Upper lobe of left lung (tissue), 6 donors: ENCODE measurements around the gene MAP2K7. TPM values are rescaled to one million over a fixed set of nuclear protein-coding genes. Genes with fewer than 3 reads are reported as not detected.

Source experiments
- ATAC-seq, 2 donors: fragments of 200-7000 bp; cut with Tn5 transposase; one replicate each; pipeline ENCODE4 v1.9.1; 2022; ENCODE audit warnings: mild to moderate bottlenecking in 2 of 2, moderate library complexity in 2 of 2; ENCODE audit not compliant: low FRiP score in 2 of 2
- DNase-seq, 2 donors: peaks; one replicate each; pipeline ENCODE4 v3.0.0-alpha.2; 2019 to 2020
- H3K27ac ChIP-seq, 4 donors: fragments of 200-600 bp; sonication (generic); one replicate each; pipeline ENCODE4 v1.5.1; 2016 to 2019
- H3K27me3 ChIP-seq, 4 donors: fragments of 200-600 bp; sonication (generic); one replicate each; pipeline ENCODE4 v1.5.1; 2017 to 2019
- H3K36me3 ChIP-seq, 4 donors: fragments of 200-600 bp; sonication (generic); one replicate each; pipeline ENCODE4 v1.5.1; 2016 to 2019
- H3K4me1 ChIP-seq, 4 donors: fragments of 200-600 bp; sonication (generic); one replicate each; pipeline ENCODE4 v1.5.1; 2018 to 2019
- H3K4me3 ChIP-seq, 4 donors: fragments of 200-600 bp; sonication (generic); one replicate each; pipeline ENCODE4 v1.5.1; 2017 to 2019; ENCODE audit warnings: mild to moderate bottlenecking in 2 of 4, moderate library complexity in 1 of 4
- H3K9me3 ChIP-seq, 4 donors: fragments of 200-600 bp; sonication (generic); one replicate each; pipeline ENCODE4 v1.5.1; 2018 to 2019
- EP300 ChIP-seq, 4 donors: sonication (generic); formaldehyde crosslinking; IDR thresholded peaks; one replicate each; pipeline ENCODE4 v1.5.1; 2017; ENCODE audit warnings: antibody characterized with exemption in 4 of 4, control low read depth in 2 of 4
- POLR2A ChIP-seq, 4 donors: fragments of 450-650 bp; IDR thresholded peaks; one replicate each; pipeline ENCODE4 v1.5.1; 2016 to 2017; ENCODE audit warnings: antibody characterized with exemption in 4 of 4, mild to moderate bottlenecking in 2 of 4
- POLR2AphosphoS5 ChIP-seq, 2 donors: sonication (generic); formaldehyde crosslinking; IDR thresholded peaks; one replicate each; pipeline ENCODE4 v1.5.1; 2017; ENCODE audit warnings: antibody characterized with exemption in 2 of 2
- WGBS, 2 donors: methylation state at CpG; one replicate each; pipeline ENCODE4 v1.1.5; 2017 to 2018; 5-methylcytosine and 5-hydroxymethylcytosine counted together
- total RNA-seq, 6 donors: library from RNA; depleted of rRNA in 4 of 6; stranded (reverse); fragments of >200 nt in 4 of 6; gene quantifications; one replicate each; pipeline versions ENCODE4 v1.1.0 to v1.2.1, GENCODE V29; 2016 to 2021
- TF ChIP-seq, protein P1 (sequence below), 6 experiments: fragments of 450-650 bp in 4 of 6; fragments of 200-600 bp in 2 of 6; sonication (generic) in 2 of 6; IDR thresholded peaks; one replicate each; pipeline ENCODE4 v1.5.1; 2016 to 2019; ENCODE audit warnings: antibody characterized with exemption in 6 of 6
- donor health status: DM: no; HTN: no; CAD: no; lungs with moderate emphysema.
- donor health status: DM: no; HTN: yes; CAD: no; lungs with severe emphysema.

Gene MAP2K7
- total RNA-seq, 6 donors from 2014 or later, result 21.1 to 61.8 (median 33.0) TPM

DNA sequence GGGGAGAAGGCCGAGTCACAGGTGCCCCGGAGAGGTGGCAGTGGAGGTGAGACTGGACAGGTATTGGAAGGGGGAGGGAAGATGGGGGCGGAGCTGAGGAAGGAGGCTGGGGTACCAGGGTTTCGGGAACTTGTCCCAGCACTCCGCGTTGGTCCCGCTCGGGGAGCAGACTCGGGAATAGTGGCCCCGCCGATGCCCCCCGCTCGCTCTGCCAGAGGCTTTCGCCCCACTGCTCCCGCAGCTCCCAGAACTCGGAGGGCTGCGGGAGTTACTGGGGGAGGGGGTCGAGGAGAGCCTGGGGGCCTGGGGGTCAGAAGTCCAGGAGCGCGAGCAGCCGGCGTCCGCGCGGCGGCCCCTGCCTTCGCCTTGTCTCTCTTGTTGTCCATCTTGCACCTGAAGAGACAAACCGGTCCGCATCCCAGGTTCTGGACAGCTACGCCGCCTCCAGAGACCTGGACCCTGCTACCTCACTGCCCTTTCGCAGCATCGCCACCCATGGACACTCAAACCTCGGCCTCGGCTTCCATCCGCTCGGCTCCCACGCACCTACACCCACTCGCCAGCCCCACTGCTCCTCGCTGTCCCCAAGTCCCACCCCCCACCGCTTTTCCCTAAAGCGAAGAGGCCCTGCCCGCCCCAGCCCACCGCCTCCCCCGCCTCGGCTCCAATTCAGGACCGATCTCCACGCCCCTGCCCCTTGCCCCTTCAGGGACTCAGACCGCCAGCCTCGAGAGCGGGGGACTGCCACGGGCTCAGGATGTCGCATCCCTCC is 30.2 kb upstream of the MAP2K7 start:
- no peak for ATAC-seq
- Histone ChIP-seq H3K9me3 (no peaks in the 10 kb centered on the region), H3K27me3 (peaks cover 0 to 30% (median 13%) of the 10 kb centered on the region in 4 donors), H3K36me3 (no peaks in the 10 kb centered on the region), H3K27ac (no peak overlapping the region), H3K4me1 (peaks cover 43 to 60% (median 45%) of the 10 kb centered on the region in 4 donors), H3K4me3 (peak overlapping the region; percentile 2 to 54 (median 52))
- 32 to 37% methylated on average over 20 to 46 of the region's 53 CpGs for WGBS, 2 donors
- DNase-seq, result peak in 1 of 2 donors; percentile 78
- TF ChIP-seq EP300 (IDR thresholded peaks at IDR 0.05) (no peak), POLR2A (IDR thresholded peaks at IDR 0.05) (no peak), POLR2AphosphoS5 (IDR thresholded peaks at IDR 0.05) (no peak)
- TF ChIP-seq, protein P1, sequence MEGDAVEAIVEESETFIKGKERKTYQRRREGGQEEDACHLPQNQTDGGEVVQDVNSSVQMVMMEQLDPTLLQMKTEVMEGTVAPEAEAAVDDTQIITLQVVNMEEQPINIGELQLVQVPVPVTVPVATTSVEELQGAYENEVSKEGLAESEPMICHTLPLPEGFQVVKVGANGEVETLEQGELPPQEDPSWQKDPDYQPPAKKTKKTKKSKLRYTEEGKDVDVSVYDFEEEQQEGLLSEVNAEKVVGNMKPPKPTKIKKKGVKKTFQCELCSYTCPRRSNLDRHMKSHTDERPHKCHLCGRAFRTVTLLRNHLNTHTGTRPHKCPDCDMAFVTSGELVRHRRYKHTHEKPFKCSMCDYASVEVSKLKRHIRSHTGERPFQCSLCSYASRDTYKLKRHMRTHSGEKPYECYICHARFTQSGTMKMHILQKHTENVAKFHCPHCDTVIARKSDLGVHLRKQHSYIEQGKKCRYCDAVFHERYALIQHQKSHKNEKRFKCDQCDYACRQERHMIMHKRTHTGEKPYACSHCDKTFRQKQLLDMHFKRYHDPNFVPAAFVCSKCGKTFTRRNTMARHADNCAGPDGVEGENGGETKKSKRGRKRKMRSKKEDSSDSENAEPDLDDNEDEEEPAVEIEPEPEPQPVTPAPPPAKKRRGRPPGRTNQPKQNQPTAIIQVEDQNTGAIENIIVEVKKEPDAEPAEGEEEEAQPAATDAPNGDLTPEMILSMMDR (IDR thresholded peaks at IDR 0.05), result no peak

DNA sequence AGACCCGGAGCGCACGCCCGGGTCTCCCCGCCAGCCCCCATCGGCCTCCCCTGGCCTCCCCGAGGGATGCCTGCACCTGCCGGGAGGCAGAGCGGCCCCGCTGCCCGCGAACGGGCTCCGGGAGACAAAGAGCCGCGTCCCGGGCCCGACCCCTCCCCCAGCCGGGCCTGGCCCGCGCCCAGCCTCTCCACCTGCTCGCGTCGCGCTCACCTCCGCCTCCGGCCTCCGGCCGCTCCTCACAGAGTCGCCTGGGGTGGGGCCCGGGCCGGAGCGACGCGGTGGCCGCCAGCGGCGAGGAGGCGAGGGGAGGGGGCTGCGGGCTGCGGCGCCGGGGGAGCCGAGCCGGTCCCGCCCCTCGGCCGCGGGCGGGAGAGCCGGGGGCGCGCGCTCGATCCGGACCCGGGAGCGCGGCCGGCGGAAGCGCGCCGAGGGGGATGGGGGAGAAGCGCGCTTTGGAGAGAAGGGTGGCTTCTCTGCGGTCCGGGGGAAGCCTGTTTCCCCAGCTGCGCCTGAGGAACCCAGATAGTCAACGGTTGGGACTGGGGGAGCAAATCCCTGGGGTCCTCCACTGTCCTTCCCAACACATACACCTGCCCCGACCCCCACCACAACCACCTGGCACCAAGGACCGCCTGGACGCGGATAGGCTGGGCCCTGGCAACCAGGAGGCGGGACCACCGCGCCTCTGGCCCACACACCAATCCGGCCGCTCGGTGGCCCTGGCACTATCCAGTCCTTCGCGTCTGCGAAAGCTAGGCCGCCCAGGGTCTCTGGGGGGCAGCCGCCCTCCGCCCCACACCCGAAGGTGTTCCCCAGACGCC is 29.4 kb upstream of the MAP2K7 start, which contains the start of gene PRR36:
Gene PRR36 (minus strand): TSS at position 315 of the 821 bp plus-strand sequence. CDS start 701 bp downstream, outside the sequence.
- peak within 1 kb of the TSS; percentile 2 to 54 (median 52) for H3K4me3 ChIP-seq
- no peak for TF ChIP-seq EP300 (IDR thresholded peaks at IDR 0.05)
- peak in 1 of 4 donors; percentile 27 for TF ChIP-seq POLR2A (IDR thresholded peaks at IDR 0.05)
- TF ChIP-seq, protein P1 (IDR thresholded peaks at IDR 0.05), result no peak
- H3K27me3 ChIP-seq, result peaks cover 0 to 30% (median 13%) of the 10 kb centered on the region in 4 donors
- peaks cover 35 to 52% (median 38%) of the 10 kb centered on the region in 4 donors for H3K4me1 ChIP-seq
- WGBS, 2 donors, result 4 to 5% methylated on average over 7 to 32 of the region's 88 CpGs
- peak; percentile 84 to 92 for DNase-seq
- no peak for ATAC-seq
- H3K9me3 ChIP-seq, result no peaks in the 10 kb centered on the region
- H3K27ac ChIP-seq, result no peak within 1 kb of the TSS
- H3K36me3 ChIP-seq, result no peaks in the 10 kb centered on the region

DNA sequence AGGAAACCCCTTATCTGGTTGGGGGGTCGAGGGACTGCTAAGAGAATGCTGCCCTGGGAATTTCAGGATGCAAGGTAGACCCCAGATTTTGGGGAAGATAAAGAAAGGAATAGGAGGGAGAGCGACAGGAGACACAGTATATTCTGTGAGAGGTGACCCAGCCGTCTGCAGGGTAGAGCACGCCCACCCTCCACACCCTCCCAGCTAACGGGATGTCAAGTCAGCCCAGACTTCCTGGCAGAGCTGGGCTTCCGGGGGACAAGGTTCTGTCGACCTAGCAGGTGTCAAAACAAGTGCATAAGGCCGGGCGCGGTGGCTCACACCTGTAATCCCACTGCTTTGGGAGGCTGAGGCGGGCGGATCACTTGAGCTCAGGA is 28.8 kb upstream of the MAP2K7 start:
- DNase-seq (no peak), ATAC-seq (no peak)
- no peaks in the 10 kb centered on the region for H3K9me3 ChIP-seq
- no peak overlapping the region for H3K27ac ChIP-seq
- H3K36me3 ChIP-seq, result no peaks in the 10 kb centered on the region
- H3K27me3 ChIP-seq, result peaks cover 0 to 30% (median 13%) of the 10 kb centered on the region in 4 donors
- WGBS, 2 donors, result 32 to 39% methylated on average over 7 to 12 of the region's 12 CpGs
- H3K4me1 ChIP-seq, result peaks cover 29 to 46% (median 32%) of the 10 kb centered on the region in 4 donors
- H3K4me3 ChIP-seq, result peak overlapping the region in 3 of 4 donors; percentile 52 to 54 (median 52)
- TF ChIP-seq POLR2A (IDR thresholded peaks at IDR 0.05) (no peak), EP300 (IDR thresholded peaks at IDR 0.05) (no peak), POLR2AphosphoS5 (IDR thresholded peaks at IDR 0.05) (no peak)
- TF ChIP-seq, protein P1 (IDR thresholded peaks at IDR 0.05), result no peak

DNA sequence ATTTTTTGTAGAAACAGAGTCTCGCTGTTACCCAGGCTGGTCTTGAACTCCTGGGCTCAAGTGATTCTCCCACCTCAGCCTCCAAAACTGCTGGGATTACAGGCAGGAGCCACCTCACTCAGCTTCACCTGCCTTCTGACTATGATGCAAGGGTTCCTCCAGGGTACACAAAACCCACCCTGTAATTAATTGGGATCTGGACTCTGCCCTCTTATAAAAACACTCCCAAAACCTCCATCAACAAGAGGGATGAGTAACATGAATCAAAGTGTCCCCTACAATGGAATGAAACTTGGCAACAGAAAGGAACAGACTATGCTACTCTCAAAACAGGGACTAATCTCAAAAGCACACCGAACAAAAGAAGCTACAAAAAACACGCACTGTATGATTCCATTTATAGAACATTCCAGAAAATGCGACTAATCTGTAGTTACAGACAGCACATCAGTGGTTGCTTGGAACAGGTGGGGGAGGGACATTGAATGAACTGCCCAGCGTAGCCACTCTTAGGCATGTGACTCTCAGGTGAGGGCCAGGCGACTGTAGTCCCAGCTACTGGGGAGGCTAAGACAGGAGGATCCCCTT is 26.3 kb upstream of the MAP2K7 start:
- H3K9me3 ChIP-seq, result no peaks in the 10 kb centered on the region

More for the DNA sequence above, 26.3 kb upstream of the MAP2K7 start:
- TF ChIP-seq, protein P1 (IDR thresholded peaks at IDR 0.05), result no peak
- TF ChIP-seq POLR2A (IDR thresholded peaks at IDR 0.05) (no peak), EP300 (IDR thresholded peaks at IDR 0.05) (no peak), POLR2AphosphoS5 (IDR thresholded peaks at IDR 0.05) (no peak)
- DNase-seq (no peak), ATAC-seq (no peak)
- peaks cover 9 to 22% (median 13%) of the 10 kb centered on the region in 4 donors for H3K4me1 ChIP-seq
- no peak overlapping the region for H3K4me3 ChIP-seq
- no peaks in the 10 kb centered on the region for H3K36me3 ChIP-seq
- WGBS, 2 donors, result 83 to 84% methylated on average over 6 of the region's 6 CpGs
- H3K27me3 ChIP-seq, result peaks cover 0 to 27% (median 13%) of the 10 kb centered on the region in 4 donors
- H3K27ac ChIP-seq, result no peak overlapping the region
